HEK293 (cell line): ENCODE measurements around the gene FGF3.

ENCODE experiments used
- ZNF776 ChIP-seq: fragments of 450-650 bp; formaldehyde crosslinking; IDR thresholded peaks from 2 replicates; pipeline ENCODE4 v1.5.0; 2017; ENCODE audit warnings: missing biosample characterization, missing genetic modification characterization, borderline replicate concordance
- TF ChIP-seq, protein P1 (sequence below): fragments of 450-650 bp; formaldehyde crosslinking; IDR thresholded peaks from 2 replicates; pipeline ENCODE4 v1.5.1; 2016; ENCODE audit warnings: missing biosample characterization, missing genetic modification characterization
- TF ChIP-seq, protein P2 (sequence below): fragments of 450-650 bp; formaldehyde crosslinking; IDR thresholded peaks from 2 replicates; pipeline ENCODE4 v1.5.1; 2016; ENCODE audit warnings: missing biosample characterization, missing genetic modification characterization

DNA sequence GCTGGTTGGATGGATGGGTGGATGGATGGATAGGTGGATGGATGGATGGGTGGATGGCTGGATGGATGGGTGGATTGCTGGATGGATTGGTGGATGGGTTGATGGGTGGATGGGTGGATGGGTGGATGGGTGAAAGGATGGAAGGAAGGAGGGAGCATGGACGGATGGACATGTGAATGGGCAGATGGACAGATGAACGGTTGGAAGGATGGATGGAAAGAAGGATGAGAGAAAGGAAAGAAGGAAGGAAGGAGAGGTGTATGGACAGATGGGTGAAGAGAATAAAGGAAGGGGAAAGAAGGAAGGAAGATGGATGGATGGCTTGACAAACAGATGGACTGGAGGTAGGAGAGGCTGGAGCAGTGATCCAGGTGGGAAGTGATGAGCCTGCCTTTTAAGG, 5.4 kb downstream of the FGF3 start:
- TF ChIP-seq, protein P1, sequence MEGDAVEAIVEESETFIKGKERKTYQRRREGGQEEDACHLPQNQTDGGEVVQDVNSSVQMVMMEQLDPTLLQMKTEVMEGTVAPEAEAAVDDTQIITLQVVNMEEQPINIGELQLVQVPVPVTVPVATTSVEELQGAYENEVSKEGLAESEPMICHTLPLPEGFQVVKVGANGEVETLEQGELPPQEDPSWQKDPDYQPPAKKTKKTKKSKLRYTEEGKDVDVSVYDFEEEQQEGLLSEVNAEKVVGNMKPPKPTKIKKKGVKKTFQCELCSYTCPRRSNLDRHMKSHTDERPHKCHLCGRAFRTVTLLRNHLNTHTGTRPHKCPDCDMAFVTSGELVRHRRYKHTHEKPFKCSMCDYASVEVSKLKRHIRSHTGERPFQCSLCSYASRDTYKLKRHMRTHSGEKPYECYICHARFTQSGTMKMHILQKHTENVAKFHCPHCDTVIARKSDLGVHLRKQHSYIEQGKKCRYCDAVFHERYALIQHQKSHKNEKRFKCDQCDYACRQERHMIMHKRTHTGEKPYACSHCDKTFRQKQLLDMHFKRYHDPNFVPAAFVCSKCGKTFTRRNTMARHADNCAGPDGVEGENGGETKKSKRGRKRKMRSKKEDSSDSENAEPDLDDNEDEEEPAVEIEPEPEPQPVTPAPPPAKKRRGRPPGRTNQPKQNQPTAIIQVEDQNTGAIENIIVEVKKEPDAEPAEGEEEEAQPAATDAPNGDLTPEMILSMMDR (tag by site-specific recombination) = no peak
- no peak for TF ChIP-seq ZNF776 (tag by site-specific recombination)
- TF ChIP-seq, protein P2, sequence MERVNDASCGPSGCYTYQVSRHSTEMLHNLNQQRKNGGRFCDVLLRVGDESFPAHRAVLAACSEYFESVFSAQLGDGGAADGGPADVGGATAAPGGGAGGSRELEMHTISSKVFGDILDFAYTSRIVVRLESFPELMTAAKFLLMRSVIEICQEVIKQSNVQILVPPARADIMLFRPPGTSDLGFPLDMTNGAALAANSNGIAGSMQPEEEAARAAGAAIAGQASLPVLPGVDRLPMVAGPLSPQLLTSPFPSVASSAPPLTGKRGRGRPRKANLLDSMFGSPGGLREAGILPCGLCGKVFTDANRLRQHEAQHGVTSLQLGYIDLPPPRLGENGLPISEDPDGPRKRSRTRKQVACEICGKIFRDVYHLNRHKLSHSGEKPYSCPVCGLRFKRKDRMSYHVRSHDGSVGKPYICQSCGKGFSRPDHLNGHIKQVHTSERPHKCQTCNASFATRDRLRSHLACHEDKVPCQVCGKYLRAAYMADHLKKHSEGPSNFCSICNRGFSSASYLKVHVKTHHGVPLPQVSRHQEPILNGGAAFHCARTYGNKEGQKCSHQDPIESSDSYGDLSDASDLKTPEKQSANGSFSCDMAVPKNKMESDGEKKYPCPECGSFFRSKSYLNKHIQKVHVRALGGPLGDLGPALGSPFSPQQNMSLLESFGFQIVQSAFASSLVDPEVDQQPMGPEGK (tag by site-specific recombination) = no peak
